Hypothalamus (tissue), 51 donors: Measurements from ENCODE around the gene CLUH.
A peak's percentile ranks its signal among the peaks of the same experiment; 100 is the strongest.

Source experiments
- DNase-seq, 51 donors: peaks; one replicate each; lab custom pipeline; 2025; lab: John Stamatoyannopoulos, UW

CLUH gene

GRCh38 chr17:2711608-2712299 is at the start of gene CLUH:
Gene CLUH (minus strand): TSS chr17:2711764. CDS start chr17:2711661, 103 bp downstream.
- peak; percentile 79 to 96 (median 92) for DNase-seq

DNA sequence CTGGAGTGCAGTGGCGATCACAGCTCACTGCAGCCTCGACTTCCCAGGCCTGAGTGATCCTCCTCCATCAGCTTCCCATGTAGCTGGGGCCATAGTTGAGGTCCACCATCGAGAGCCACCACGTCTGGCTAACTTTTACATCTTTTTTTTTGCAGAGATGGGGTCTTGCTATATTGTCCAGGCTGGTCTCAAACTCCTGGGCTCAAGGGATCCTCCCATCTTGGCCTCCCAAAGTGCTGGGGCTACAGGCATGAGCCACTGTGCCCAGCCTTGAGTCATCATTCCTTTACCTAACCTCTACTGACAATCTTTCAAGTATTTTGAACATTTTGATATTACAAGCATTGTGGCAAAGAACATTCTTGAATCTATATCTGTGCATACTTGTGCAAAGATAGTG is 47.3 kb upstream of the CLUH start:
- no peak for DNase-seq

GRCh38 chr17:2755891-2756724 is 44.5 kb upstream of the CLUH start:
- no peak for DNase-seq

DNA sequence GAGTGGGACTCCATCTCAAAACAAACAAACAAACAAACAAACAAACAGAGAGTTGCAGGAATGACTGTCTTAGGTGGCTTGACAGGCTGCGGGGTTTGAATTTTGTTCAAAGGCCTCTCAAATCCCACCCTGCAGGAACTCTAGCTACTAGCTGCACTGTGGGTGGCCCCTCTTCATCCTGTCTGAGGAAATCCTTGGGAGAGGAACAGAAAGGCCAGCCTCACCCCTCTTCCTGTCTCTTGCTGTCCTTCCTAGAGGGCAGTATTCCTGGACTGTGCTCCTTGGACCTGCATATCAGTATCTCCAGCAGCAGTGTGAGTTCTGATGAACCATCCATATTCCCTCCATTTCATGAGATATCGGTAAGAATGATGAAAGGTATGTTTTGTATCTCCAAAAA is 39.9 kb upstream of the CLUH start:
- no peak for DNase-seq

DNA sequence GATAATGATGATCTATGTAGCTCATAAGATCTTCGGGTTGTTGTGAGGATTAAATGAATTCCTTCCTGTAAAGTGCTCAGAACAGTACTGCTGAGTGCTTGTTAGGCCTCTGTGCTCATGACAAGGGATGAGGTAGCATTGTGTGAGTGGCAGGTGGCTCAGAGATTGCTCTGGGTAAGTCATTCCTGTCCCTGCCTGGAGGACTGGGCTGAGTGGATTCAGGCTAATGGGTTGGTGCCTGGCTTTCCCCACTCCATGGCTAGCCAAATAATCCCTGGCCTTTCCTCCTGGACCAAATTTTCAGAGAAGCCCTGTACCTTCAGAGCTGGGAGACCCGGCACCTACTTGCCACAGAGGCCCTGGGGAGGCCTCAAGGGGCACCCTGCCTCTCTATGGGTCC is 39.2 kb upstream of the CLUH start:
- no peak for DNase-seq

DNA sequence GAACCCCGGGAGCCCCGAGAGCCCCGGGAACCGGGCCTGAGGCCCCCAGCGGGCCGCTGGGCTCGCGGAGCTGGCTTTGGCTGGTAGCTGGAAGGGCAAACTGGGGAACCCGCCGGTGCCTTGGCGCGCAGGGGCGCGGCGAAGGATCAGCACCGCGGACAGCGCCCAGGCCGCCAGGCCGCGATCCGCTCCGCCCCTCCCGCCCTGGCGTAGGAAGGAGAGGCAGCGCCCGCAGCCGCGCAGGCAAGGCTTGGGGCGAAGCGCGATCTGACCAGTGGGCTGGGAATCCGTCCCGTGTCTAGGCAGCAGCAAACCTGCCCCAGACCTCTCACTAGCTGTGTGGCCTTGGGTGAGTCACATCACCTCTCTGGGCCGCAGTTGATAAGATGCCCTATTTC is 38.2 kb upstream of the CLUH start:
- DNase-seq = peak in 42 of 51 donors; percentile 3 to 77 (median 50)

- DNase-seq = peak in 21 of 51 donors; percentile 14 to 77 (median 56)
Measured at GRCh38 chr17:2749058-2749783, 37.7 kb upstream of the CLUH start, which contains the start of gene CCDC92B. Gene CCDC92B (minus strand): TSS chr17:2749652. CDS start chr17:2735145, 14,507 bp downstream.

DNA sequence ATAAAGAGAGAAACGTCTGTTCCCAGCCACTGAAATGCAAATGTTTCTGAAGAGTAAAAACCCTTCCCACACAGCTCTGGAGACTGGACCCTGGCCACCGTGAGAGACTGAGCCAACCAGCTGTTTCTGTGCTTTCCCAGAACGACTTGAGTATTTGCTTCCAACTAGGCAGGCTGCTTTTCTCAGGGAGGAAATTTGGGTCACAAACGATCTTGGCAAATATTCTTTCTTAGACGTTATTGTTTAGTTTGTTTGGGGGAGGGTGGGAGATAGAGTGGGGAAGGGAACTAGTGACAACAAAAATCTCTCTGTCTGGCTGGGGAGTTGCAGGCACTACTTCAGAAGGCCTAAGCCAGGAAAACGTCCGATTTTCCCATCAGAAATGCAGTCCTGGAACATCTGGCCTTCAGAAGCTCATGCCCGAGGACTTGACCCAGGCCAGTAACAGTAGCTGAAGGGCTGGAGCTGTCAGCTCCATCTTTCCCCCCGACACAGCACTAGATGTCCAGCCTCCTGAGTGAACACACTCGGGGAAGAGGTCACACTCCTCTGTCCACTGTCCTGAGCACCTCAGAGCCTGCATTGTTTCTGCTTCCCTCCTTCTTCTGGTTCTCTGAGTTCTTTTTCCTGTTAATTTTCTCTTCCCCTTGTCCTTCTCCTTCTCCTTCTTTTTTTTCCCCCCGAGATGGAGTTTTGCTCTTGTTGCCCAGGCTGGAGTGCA is 33.9 kb upstream of the CLUH start:
- DNase-seq = peak in 25 of 51 donors; percentile 5 to 70 (median 42)

- no peak for DNase-seq
Measured at GRCh38 chr17:2737693-2738092, 26.1 kb upstream of the CLUH start.

GRCh38 chr17:2736956-2737355 is 25.4 kb upstream of the CLUH start:
- DNase-seq = peak in 1 of 51 donors; percentile 16

GRCh38 chr17:2735896-2736295 is 24.3 kb upstream of the CLUH start:
- DNase-seq = no peak

DNA sequence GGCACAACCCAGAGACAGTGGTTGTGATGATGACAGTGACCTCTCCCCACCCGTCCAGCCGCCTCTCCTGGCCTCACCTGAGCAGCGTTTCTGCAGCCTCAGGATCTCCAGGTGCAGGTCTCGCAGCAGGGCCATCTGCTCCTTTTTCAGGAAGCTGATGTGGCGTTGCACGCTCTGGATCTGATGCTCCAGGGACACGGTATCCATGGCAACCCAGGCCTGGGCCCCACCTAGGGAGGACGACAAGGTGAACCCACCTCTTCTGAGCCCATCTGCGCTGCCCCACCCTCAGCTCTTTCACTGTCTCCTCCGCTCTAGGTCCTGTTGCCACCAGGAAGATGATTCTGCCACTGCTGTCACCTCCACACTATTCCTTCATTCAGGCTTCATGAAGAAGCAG is 23.4 kb upstream of the CLUH start:
- DNase-seq = no peak

DNA sequence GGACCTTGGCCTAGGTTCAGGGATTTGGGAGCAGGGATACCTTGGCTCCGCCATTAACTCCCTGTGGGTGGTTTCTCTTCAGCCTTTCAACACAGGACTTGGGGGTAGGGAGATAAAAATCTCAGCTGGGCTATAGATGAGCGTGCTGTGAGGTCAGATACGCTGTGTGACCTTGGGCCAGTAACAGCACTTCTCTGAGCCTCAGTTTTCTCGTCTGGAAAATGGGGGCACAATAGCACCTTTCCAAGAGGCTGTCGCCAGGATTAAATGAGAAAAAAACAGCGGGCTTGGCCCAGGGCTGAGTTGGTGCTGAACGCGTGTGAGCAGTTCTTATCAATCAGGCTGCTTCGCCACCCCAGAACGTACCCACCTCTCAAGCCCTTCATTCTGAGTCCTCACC is 20.2 kb upstream of the CLUH start:
- no peak for DNase-seq

DNA sequence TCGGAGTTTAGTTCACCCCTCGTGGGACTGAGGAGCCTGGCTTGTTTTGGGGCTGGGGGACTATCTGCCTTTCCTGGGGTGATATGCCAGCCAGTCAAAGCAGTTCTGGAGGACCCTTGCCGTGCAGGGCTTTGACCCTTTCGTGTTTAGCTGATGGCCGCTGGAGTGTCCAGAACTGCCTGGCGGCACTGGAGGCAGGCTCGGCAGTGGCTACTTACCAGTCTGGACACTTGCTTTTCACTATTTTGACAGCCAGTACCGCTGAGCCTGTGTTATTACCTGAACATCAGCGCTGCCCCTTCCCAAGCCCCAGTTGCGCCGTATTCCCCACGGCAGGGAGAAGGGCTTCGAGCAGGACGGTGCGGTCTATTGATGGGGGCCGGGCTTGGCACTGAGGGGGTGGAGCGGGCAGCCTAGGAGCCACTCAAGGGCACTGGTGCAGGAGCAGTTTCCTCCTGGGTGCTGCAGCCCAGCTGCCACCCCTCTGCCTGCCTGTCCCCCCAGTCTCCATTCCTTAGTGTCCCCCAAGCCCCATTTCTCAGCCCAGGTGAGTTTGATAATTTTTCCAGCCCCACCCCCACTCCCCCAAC is 19.3 kb upstream of the CLUH start:
- no peak for DNase-seq

GRCh38 chr17:2724784-2725164 is 13.2 kb upstream of the CLUH start:
- DNase-seq = peak in 1 of 51 donors; percentile 24

DNA sequence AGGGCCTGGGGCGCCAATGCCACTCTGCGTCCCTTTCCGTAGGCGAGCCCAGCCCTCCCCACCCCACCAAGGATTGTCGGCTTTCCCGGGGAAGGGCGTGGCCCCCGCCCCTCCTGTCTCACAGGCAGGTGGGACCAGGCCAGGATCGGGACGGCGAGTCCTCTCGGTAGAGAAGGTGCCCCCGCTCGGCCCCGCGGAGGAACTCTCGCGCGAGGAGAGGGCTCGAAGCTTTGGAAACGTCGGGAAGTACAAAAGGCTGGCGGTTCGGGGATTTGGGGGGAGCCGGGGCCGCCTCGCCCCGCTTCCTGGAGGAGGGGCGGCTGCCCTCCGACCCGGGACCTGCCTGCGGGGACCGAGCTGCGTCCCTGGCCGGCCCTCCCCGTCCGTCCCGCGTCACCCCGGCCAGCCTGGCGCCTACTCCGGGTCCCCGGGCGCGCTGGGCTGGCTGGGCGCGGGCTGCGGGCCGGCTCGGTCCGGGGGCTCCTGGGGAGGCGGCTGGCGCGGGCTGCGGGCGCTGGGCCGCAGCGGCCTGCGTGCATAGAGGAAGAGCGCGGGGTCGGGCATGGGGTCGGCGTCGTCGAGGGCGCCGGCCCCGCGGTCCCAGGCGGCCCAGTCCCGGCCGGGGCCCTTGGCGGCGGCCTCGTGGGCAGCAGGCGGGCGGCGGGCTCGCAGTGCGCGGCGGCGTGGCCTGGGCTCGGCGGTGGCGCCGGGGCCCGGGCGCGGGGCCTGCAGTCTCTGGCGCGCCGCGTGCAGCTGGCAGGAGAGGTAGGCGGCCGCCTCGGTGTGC is 12.6 kb upstream of the CLUH start:
- no peak for DNase-seq

DNA sequence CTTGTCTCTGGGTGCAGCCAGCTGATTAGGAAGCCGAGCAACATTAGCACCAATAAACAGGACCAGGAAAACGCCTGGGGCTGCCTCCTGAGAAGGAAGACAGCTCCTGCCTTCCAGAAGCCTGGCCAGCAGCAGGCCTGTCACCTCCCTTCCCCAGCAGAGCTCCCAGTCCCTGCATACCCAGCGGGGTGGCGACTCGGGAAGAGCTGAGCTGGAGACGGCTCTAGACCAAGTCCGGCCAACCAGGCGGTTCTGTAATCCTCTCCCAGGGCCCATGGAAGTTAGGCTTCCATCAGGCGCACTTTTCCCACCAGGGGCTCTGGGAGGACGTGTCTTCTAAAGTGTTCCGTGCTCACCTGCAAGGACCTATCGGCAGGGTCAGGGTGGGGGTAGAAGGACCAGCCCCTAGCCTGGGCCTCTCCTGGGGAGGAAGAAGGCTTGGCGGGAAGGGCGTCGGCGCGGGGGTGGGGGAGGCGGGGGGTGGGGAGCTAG is 12.0 kb upstream of the CLUH start:
- DNase-seq = no peak

- no peak for DNase-seq
Measured at GRCh38 chr17:2722611-2723010, 11.0 kb upstream of the CLUH start.

- no peak for DNase-seq
Measured at GRCh38 chr17:2721603-2722002, 10.0 kb upstream of the CLUH start.
